Measurements from ENCODE around the gene COL5A2. TPM values are rescaled to one million over a fixed set of nuclear protein-coding genes. Genes with fewer than 3 reads are reported as not detected.

COL5A2 gene
- total RNA-seq, 2 experiments from 2014 or later, result 0.25 to 0.77 TPM

GRCh38 chr2:189008555-189009262, 170.9 kb downstream of the COL5A2 start:
- ATAC-seq (ENCODE audit: poor library complexity) (no peak), DNase-seq (no peak)
- Histone ChIP-seq H3K27me3 (ENCODE audit: control insufficient read depth in 1 of 2, insufficient read depth in 2 of 2, low read length in 2 of 2) (no peaks in the 10 kb centered on the region), H3K4me3 (ENCODE audit: low read length) (no peak overlapping the region), H3K36me3 (ENCODE audit: insufficient read depth, low read length) (no peaks in the 10 kb centered on the region), H3K9me3 (ENCODE audit: control insufficient read depth in 1 of 2, insufficient read depth in 1 of 2, low read length in 2 of 2) (no peaks in the 10 kb centered on the region), H3K4me1 (ENCODE audit: insufficient read depth, low read length) (no peaks in the 10 kb centered on the region), H3K27ac (ENCODE audit: low read depth in 1 of 2, low read length in 2 of 2) (no peak overlapping the region)
- H3K36me3 Mint-ChIP-seq (ENCODE audit: low read depth), result no peaks in the 10 kb centered on the region
- no peak overlapping the region for H3K4me3 Mint-ChIP-seq
- intact Hi-C loops (cut with DNase I, micrococcal nuclease), result no loop called here
- no peak overlapping the region for H3K27ac Mint-ChIP-seq
- CTCF ChIA-PET, result no interaction called here
- TF ChIP-seq CTCF (IDR thresholded peaks at IDR 0.05), result no peak
- H3K27me3 Mint-ChIP-seq, result no peaks in the 10 kb centered on the region
- POLR2A ChIA-PET, result no interaction called here
- no peaks in the 10 kb centered on the region for H3K9me3 Mint-ChIP-seq
- no peaks in the 10 kb centered on the region for H3K4me1 Mint-ChIP-seq (ENCODE audit: low read depth)

- no peak overlapping the region for H3K27ac ChIP-seq (ENCODE audit: low read depth in 1 of 2, low read length in 2 of 2)
- no peaks in the 10 kb centered on the region for H3K36me3 Mint-ChIP-seq (ENCODE audit: low read depth)
- no peak overlapping the region for H3K4me3 ChIP-seq (ENCODE audit: low read length)
- no peak overlapping the region for H3K4me3 Mint-ChIP-seq
- intact Hi-C loops (cut with DNase I, micrococcal nuclease), result no loop called here
- ChIA-PET POLR2A (no interaction called here), CTCF (interaction anchor here (0.9 kb wide), 1 partner anchor 11 kb away, joined by 3 read pairs; no protein-coding TSS in a partner anchor)
- H3K4me1 Mint-ChIP-seq (ENCODE audit: low read depth), result no peaks in the 10 kb centered on the region
- H3K4me1 ChIP-seq (ENCODE audit: insufficient read depth, low read length), result no peaks in the 10 kb centered on the region
- no peaks in the 10 kb centered on the region for H3K9me3 ChIP-seq (ENCODE audit: control insufficient read depth in 1 of 2, insufficient read depth in 1 of 2, low read length in 2 of 2)
- H3K9me3 Mint-ChIP-seq, result no peaks in the 10 kb centered on the region
- no peak overlapping the region for H3K27ac Mint-ChIP-seq
- H3K27me3 ChIP-seq (ENCODE audit: control insufficient read depth in 1 of 2, insufficient read depth in 2 of 2, low read length in 2 of 2), result no peaks in the 10 kb centered on the region
- no peak for TF ChIP-seq CTCF (IDR thresholded peaks at IDR 0.05)
- H3K27me3 Mint-ChIP-seq, result no peaks in the 10 kb centered on the region
- no peaks in the 10 kb centered on the region for H3K36me3 ChIP-seq (ENCODE audit: insufficient read depth, low read length)
- DNase-seq (no peak), ATAC-seq (ENCODE audit: poor library complexity) (no peak)
Measured at GRCh38 chr2:189002079-189002478, 177.5 kb downstream of the COL5A2 start.

GRCh38 chr2:189000221-189000620, 179.3 kb downstream of the COL5A2 start:
- ChIA-PET CTCF (no interaction called here), POLR2A (no interaction called here)
- H3K4me3 ChIP-seq (ENCODE audit: low read length), result no peak overlapping the region
- Mint-ChIP-seq H3K36me3 (ENCODE audit: low read depth) (no peaks in the 10 kb centered on the region), H3K27ac (no peak overlapping the region), H3K9me3 (no peaks in the 10 kb centered on the region), H3K27me3 (no peaks in the 10 kb centered on the region), H3K4me1 (ENCODE audit: low read depth) (no peaks in the 10 kb centered on the region), H3K4me3 (no peak overlapping the region)
- no peak overlapping the region for H3K27ac ChIP-seq (ENCODE audit: low read depth in 1 of 2, low read length in 2 of 2)
- TF ChIP-seq CTCF (IDR thresholded peaks at IDR 0.05), result no peak
- H3K4me1 ChIP-seq (ENCODE audit: insufficient read depth, low read length), result no peaks in the 10 kb centered on the region
- H3K27me3 ChIP-seq (ENCODE audit: control insufficient read depth in 1 of 2, insufficient read depth in 2 of 2, low read length in 2 of 2), result no peaks in the 10 kb centered on the region
- ATAC-seq (ENCODE audit: poor library complexity), result no peak
- H3K9me3 ChIP-seq (ENCODE audit: control insufficient read depth in 1 of 2, insufficient read depth in 1 of 2, low read length in 2 of 2), result no peaks in the 10 kb centered on the region
- intact Hi-C loops (cut with DNase I, micrococcal nuclease), result no loop called here
- no peaks in the 10 kb centered on the region for H3K36me3 ChIP-seq (ENCODE audit: insufficient read depth, low read length)
- no peak for DNase-seq
